NT2/D1 (cell line): ENCODE results near the gene ECT2.

Source experiments
- SUZ12 ChIP-seq: IDR thresholded peaks from 2 replicates; pipeline ENCODE4 v1.6.1; 2011; ENCODE audit not compliant: insufficient read length, insufficient read depth; ENCODE audit errors: extremely low read depth
- YY1 ChIP-seq: IDR thresholded peaks from 2 replicates; pipeline ENCODE4 v1.6.1; 2011; ENCODE audit not compliant: insufficient read length, insufficient read depth
- ZNF274 ChIP-seq: IDR thresholded peaks from 2 replicates; pipeline ENCODE4 v1.6.1; 2011; ENCODE audit warnings: mild to moderate bottlenecking, low read depth, low read length

DNA sequence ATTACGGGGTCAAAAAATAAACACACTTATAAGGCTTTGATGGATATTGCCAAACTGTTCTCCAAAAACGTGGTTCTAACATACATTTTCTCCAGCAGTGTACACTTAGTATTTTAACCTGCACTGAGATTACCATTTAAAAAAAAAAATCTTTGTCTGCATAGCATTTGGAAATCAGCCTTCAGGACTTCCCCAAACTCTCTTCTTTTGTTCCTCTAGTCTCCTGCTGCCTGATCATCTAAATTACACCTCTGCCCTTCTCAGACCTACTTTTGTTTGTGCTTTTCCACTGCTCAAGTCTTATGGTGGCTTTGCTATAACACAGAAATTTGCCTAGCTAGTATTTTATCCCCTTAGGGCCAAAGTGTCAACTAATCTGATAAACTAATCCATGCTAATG lies 43.5 kb upstream of the ECT2 start:
- no peak for TF ChIP-seq YY1
- no peak for TF ChIP-seq ZNF274
- no peak for TF ChIP-seq SUZ12
